Measurements from ENCODE around the gene CCDC192.

DNA sequence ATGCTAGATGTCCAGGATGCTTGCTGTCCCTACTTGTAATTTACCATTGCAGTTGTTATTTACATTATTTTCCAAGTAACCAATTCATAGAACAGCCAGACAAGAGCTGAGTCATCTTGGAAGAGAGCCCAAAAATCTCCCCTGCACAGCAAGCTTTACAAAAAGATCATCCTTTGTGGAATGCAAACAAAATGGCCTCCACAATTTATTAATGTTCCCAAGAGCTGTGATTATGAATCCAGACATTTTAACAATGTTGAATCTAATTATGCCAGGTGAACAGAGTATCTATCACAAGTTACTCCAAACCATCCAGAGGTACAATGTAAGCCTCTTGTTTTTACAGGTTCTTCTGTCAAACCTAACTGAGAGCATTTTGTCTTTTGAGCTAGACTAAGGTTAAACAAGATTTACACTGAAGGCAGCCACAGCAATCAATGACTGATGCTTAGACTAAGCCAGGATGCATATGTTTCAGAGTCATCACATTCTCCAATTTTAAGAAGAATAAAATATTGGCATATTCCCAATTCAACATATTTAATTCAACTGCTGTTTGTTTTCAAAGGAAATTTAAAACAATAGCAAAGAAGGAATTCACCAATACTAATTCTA lies 285.1 kb downstream of the CCDC192 start:
- TF ChIP-seq CREB5 (CRISPR knock-in tag; IDR thresholded peaks at IDR 0.05; ENCODE audit: low read depth), result no peak
- TF ChIP-seq ZNF565 (CRISPR knock-in tag; conservative IDR thresholded peaks at IDR 0.05; ENCODE audit: low read depth), result no peak
- no peak for TF ChIP-seq CSDC2 (CRISPR knock-in tag; IDR thresholded peaks at IDR 0.05)
- TF ChIP-seq OSR1 (CRISPR knock-in tag; IDR thresholded peaks at IDR 0.05), result no peak
- peak; percentile 54 for TF ChIP-seq ISL1 (CRISPR knock-in tag; IDR thresholded peaks at IDR 0.05)
- no peak for TF ChIP-seq BACH2 (CRISPR knock-in tag; IDR thresholded peaks at IDR 0.05; ENCODE audit: borderline replicate concordance)
- TF ChIP-seq PATZ1 (CRISPR knock-in tag; IDR thresholded peaks at IDR 0.05; ENCODE audit: borderline replicate concordance), result no peak
- TF ChIP-seq PPARA (CRISPR knock-in tag; IDR thresholded peaks at IDR 0.05; ENCODE audit: borderline replicate concordance), result no peak
- TF ChIP-seq ZFP3 (CRISPR knock-in tag; IDR thresholded peaks at IDR 0.05), result no peak
- TF ChIP-seq ZNF8 (CRISPR knock-in tag; IDR thresholded peaks at IDR 0.05), result no peak

Measured in SK-N-SH treated with all-trans-retinoic acid at 6 μM for 48 hours (cell line).